GM18873 (cell line): ENCODE measurements around the gene OSBPL10.

ENCODE experiments used
- ATAC-seq: cut with Tn5 transposase; IDR thresholded peaks from one replicate; pipeline ENCODE4 v1.9.1; 2021; ENCODE audit warnings: mild to moderate bottlenecking, moderate library complexity, moderate number of reproducible peaks; ENCODE audit not compliant: unreplicated experiment, low FRiP score

The OSBPL10 gene

DNA sequence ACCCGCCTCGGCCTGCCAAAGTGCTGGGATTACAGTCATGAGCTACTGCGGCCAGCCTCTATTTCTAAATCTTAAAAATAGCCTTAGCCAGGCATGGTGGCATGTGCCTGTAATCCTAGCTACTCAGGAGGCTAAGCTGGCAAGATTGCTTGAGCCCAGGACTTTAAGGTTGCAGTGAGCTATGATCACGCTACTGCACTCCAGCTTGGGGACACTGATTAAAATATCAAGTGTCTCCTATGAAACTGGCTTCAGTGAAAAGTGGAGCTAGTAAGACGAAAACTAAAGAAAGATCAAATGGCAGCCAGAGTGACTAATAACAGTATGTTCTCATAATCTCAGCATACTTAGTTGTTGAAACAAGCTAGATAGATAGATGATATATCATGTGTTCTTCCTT is 335.8 kb downstream of the OSBPL10 start:
- no peak for ATAC-seq

DNA sequence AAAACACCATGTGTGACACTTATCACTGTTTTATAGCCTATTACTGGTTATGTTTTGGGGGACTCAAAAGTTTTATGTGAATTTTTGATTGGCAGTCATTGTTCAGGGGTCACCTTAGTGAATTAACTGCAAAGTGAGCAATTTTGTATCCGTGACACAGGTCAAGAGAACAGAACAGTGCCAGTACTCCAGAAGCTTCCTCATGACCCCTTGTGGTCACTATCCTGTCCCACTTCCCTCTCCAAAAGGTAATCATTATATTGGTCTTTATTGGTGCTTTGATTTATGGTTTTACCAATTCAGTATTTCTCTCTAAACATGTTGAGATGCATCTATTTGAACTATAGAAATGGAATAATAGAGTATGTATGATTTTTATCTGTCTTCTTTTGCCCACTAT is 341.2 kb downstream of the OSBPL10 start:
- ATAC-seq: no peak

DNA sequence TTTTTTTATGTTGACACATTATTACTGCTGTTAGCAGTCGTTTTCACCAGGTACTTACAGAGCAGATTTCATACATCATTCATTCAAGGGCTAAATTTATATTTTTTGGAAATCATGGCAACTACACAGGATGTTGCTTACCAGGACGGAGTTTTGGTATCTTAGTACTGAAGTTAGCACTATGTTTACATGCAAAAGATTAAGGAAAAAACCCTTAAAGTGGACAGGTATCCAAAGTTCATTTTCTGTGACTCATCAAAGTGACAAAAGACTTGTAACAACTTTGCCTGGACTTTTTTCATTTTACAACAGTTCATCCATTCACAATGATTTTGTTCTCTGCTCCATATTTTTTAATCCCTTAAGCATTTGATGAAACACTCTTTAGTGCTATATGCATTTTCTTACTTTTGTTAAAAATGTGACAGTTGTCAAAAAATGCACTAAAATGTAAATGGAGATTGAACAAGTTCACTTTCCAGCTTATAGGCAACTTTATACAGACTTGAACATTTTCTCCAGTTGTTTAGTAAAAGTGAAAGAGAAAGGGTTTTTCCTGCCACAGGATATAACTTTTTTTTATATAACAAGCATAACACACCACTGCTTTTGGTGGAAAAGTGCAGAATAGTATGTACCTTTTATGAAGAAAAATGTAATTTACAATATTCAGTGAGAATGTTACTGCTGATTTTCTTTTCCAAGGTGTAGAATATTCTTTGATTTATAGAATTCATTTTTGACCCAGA is 344.2 kb downstream of the OSBPL10 start:
- ATAC-seq: no peak

DNA sequence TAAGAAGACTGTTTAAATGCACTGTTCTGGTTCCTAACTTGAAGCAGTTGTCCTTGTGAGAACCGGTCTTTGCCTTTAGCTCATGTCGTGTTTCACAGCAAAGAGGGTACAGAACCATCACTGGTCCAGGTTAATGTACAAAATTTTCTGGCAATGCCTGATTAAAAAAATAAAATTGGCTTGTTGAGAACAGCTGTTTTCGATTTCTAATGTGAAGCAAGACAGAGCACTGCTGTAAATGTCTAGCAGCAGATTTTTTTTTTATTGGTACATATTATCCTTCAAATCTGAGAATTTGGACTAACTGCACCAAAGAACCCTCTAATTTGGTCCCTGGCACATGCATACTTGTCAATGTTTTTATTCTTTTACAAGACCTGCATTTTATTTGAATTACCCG is 345.0 kb downstream of the OSBPL10 start:
- ATAC-seq: no peak

DNA sequence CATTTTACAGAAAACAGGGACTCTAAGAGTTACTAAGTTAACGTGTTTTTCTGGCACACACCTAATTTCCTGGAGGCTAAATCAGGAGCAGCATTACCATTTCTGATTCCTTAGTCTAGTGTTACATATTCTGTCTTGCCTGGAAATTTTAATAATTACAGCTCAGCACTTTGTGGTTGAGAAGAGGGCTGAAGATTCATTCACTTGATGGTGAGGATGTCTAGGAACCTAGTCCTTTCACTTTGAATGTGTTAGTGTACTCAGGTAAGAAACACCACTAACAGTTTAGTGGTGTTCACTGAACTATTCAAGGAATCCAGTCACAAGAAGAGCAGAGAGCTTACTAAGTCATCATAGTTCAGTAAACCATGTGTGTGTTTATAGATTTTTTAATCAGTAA is 345.5 kb downstream of the OSBPL10 start:
- no peak for ATAC-seq

DNA sequence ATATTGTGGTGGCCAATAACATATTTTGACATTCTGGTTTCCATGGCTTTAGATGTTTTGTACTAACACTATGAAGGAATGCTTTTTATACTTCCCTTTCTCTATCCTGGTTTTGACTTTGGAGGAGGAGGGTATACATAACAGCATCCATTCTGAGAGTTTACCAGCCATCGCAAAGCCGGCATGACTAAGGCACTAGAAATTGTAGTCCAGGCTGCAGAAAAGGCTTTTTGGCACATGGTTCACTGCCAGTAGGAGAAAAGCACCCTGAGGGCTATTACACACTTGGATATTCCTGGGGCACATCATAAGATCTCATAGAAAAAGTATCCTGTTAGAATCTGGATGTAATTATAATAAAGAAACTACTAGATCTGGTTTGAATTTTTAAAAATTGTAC is 346.6 kb downstream of the OSBPL10 start:
- no peak for ATAC-seq

DNA sequence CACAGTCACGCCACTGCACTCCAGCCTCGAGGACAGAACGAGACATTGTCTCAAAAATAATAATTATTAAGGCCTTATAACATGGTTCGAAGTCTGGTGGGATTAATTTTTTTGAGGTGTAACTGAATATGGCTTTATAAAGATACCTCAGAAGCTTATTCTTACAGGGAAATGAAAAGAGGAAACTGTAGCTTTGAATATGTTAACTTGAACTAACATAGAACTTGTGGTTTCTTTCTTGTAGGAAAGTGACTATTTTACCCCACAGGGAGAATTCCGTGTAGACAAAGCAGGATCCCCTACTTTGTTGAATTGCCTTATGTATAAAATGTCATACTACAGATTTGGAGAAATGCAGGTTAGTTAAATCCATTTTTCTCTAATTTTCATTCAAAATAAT is 352.0 kb downstream of the OSBPL10 start:
- ATAC-seq: no peak

DNA sequence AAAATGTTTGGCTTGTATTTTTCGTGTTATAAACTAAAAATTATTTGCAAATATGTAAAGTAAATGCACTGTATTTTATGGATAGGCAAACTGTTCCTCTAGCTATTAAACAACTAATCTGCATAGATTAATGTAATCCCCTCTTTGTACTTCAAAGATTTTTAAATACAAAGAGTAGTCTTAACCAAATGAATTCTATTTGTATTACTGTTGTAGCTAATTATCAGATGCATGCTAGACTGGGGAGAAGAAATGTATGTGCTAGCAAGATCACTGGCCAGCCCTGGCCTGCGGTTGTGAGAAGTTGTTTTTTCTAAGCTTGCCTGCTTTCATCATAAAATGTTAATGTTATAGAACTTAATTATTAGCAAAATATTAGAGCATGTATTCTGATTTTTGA is 355.7 kb downstream of the OSBPL10 start:
- no peak for ATAC-seq

DNA sequence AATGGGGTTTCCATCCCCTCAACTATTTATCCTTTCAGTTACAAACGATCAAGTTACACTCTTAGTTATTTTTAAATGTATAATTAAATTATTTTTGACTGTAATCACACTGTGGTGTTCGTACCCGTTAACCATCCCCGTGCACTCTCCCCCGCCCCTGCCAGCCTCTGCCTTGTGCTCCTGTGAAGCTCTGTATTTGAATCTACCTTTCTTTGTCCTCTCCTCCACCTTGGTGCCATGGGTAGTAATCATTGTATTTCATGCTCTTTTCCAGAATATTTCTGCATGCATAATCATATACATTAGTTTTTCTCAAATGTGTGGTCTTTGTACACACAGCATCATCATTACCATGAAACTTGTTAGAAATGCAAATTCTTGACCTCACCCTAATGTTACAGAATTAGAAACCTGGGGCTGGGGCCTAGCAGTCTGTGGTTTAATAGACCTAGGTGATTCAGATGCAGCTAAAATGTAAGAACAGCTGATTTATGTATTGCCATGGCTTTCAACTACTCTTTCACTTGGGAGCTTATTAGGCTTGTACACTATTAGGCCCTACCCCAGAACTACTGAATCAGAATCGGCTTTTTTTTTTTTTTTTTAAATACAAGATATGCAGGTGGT is 356.9 kb downstream of the OSBPL10 start:
- no peak for ATAC-seq

DNA sequence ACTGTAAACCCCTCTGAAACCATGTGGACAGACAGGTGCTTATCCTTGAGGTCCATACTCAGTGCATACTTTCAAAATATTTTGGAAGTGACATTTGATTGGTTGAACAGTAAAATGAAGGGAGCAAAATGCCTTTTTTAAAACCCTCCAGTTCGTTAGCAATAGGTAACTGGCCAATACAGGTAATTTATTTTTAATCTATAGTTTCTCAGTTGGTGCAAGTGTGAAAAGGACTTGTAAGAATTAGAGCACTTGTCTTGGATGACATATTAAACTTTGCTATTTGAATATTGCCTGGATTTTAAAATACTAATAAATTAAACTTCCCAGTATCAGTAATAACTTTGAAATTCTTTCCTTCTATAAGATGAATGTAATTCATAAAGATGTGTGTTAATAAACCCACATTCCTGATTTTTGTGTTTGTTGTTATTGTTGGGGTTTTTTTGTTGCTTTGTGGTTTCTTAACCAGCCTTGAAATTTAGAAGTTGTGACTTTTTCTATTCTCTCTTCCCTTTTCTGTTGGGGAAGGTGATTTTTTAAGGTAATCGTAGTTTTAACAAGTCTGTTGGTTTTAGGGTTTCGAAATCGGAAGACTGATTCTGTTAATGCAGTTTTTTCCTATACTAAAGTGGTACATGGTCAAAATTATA is 358.3 kb downstream of the OSBPL10 start:
- peak; percentile 52 for ATAC-seq

DNA sequence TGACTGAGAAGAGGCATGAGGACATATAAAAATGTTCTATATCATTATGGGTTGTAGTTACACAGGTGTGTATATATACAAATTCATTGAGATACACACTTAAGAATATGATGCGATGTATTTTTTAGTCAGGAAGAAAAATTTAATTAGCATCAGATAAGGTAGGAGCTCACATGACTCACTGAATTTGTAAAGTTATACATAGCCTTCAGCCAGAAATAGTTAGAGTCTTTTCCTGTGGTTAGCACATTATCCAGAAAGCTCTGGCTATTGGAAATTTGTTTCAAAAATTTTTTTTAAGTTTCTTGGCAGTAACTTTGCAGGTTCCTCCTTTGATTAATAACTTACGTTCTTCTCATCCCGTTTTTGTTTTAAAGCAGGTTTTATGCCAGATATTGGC is 359.7 kb downstream of the OSBPL10 start:
- ATAC-seq: no peak

DNA sequence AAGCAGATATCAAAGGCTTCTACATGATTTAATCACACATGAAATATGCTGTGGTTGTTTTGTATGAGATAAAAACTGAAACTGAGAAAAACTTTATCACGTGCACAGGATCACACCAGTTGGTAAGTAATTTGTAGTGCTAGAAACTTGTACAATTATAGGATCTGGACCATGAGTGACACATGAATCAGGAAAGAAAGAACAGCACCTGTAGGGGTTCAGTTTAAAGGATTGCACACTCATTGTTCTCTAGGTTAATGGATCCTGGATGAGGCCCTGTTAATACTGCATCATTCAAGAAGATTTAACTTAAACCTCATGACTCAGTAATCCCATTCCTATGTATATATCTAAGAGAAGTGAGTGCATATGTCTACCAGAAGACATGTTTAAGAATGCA is 360.4 kb downstream of the OSBPL10 start:
- ATAC-seq: no peak

DNA sequence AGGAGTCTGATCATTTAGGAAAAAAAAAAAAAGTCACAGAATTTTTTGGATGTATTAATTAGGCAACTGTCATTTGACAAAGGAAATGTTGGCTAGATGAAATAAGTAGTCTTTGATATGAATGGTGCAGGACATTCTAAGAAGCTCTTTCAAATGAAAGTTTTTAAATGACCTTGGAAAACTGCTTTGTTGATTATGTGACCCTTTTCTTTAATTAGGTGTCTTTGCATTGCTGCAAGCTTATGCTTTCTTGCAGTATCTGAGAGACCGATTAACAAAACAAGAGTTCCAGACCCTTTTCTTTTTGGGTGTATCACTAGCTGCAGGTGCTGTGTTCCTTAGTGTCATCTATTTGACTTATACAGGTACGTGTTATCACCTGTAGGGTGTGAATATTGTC is 364.4 kb downstream of the OSBPL10 start:
- no peak for ATAC-seq

DNA sequence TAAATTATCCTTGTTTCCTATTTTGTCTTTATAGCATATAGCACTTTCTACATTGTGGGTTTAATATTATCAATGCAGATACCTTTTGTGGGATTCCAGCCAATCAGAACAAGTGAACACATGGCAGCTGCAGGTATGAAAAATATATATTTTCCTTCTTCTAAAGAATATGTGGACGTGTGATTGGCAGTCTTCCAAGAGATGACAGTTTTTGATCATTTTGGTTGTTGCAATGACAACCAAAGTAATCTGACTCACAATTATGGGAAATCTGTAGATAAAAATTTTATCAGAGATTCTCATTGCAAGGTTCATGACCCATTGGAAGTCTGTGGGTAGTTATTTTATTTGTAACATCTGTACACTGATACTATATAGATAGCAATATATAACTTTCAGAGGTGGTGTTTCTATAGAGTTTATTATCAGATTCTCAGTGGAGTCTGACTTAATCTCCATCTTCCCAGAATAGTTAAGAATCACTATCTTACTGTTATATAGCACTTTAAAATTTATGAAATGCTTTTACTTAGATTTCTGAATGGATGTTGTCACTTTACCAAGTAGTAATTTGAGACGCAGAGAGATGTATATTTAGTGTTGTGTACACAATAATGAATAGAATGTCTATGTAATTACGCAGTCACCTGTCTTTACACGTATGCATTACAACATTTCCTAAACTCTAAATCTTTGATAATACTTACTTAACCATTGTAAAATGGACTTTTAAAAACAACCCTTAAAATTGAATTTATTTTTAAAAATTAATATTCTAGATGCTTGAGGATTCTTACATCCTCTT is 365.8 kb downstream of the OSBPL10 start:
- ATAC-seq: no peak

DNA sequence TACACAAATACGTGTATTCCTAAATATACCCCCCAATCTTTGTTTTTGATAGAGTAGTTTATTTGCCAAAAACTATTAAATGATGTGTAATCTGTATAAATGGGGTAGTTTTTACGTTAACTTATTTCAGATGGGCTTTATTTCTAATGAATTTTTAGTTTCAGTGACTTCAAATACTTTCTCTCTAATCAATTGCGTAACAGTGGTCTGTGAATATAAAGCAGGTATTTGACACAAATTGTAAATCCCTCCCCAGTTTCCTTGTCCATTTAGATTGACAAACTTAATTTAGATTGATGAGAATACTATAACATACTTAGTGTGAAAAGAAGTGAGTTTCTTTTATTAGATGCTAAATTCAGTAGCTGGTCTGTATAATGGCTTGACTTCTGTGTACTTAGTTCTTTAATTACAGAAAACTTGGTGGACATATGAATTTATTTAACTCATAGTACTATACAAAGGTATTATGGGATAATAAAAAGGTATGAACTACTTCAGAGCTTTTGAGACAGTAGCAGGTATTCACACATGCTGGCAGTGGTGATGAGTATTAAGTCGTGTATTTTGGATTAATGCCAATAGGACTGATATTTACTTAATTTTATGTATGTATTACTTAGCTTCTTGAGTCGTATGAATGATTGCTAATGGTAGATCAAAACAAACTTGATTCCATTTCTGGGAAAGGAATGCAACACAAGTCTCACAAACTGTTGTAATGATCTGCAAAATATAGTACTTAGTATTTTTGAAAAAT is 366.7 kb downstream of the OSBPL10 start:
- ATAC-seq: no peak

DNA sequence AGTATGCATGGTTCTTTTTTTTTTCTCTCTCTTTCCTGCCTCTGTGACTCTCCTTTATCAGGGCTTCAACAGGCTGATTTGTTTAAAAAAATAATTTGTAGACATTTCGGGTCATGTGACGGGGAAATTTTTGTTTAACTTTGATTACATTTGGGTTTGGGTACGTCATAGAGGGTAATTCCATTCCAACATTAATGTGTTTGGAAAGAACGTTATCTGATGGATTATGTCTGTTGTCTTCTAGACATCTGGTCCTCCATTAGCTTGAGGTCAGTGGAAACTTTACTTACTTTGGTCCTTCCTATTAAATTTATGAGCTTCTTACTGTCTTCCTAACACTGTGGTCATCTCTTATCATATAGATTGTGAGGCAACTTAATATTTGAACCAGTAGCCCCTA is 367.4 kb downstream of the OSBPL10 start:
- no peak for ATAC-seq

DNA sequence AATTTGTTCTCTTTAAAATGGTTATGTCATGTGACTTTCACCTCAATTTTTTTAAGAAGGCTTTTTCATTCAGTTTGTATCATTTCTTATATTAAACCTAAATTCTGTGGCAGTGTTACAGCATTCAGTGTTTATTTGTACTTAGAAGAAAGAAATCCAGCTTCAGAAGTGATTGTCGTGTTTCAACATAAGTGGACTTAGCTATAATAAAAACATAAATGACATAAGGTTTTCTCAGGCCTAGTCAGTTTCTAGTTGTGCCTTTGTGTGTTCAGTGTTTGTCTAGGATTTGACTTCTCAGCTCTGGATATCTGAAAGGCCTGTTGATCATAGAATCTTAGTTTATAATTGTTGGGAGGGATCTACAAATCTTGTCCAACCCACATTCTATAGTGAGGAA is 367.9 kb downstream of the OSBPL10 start:
- no peak for ATAC-seq
